ENCODE measurements around the gene TWF2.

TWF2 gene

GRCh38 chr3:52230889-52231499 is 8.0 kb downstream of the TWF2 start:
- TF ChIP-seq CTCF (IDR thresholded peaks at IDR 0.05; ENCODE audit: extremely low read depth, missing control alignments), result no peak
- DNase-seq (ENCODE audit: low spot score), result no peak

GRCh38 chr3:52230461-52230860 is 8.5 kb downstream of the TWF2 start:
- DNase-seq (ENCODE audit: low spot score), result no peak
- TF ChIP-seq CTCF (IDR thresholded peaks at IDR 0.05; ENCODE audit: extremely low read depth, missing control alignments), result no peak

- no peak for DNase-seq (ENCODE audit: low spot score)
- TF ChIP-seq CTCF (IDR thresholded peaks at IDR 0.05; ENCODE audit: extremely low read depth, missing control alignments), result no peak
Measured at GRCh38 chr3:52229656-52230055, 9.3 kb downstream of the TWF2 start.

- DNase-seq (ENCODE audit: low spot score), result no peak
- TF ChIP-seq CTCF (IDR thresholded peaks at IDR 0.05; ENCODE audit: extremely low read depth, missing control alignments), result no peak
Measured at GRCh38 chr3:52228751-52229291, 10.1 kb downstream of the TWF2 start.

- no peak for TF ChIP-seq CTCF (IDR thresholded peaks at IDR 0.05; ENCODE audit: extremely low read depth, missing control alignments)
Measured at GRCh38 chr3:52228266-52228665, 10.7 kb downstream of the TWF2 start.

GRCh38 chr3:52227766-52228165 is 11.2 kb downstream of the TWF2 start:
- no peak for TF ChIP-seq CTCF (IDR thresholded peaks at IDR 0.05; ENCODE audit: extremely low read depth, missing control alignments)
- DNase-seq (ENCODE audit: low spot score), result no peak

More at GRCh38 chr3:52228266-52228665, 10.7 kb downstream of the TWF2 start:
- DNase-seq (ENCODE audit: low spot score), result no peak

GRCh38 chr3:52227117-52227516 is 11.8 kb downstream of the TWF2 start:
- no peak for DNase-seq (ENCODE audit: low spot score)
- no peak for TF ChIP-seq CTCF (IDR thresholded peaks at IDR 0.05; ENCODE audit: extremely low read depth, missing control alignments)

Measured in GM20000 (cell line).